IMR-90 (cell line): ENCODE data around the gene INSYN2A.

Experiments
- BHLHE40 ChIP-seq: fragments of 150-350 bp; IDR thresholded peaks from 2 replicates; pipeline ENCODE4 v1.6.1; 2016; ENCODE audit warnings: mild to moderate bottlenecking, low read depth, low read length
- CHD1 ChIP-seq: IDR thresholded peaks from 2 replicates; pipeline ENCODE4 v1.6.1; 2012; ENCODE audit warnings: low read depth, low read length, improper control_type of control experiment
- MAZ ChIP-seq: IDR thresholded peaks from 2 replicates; pipeline ENCODE4 v1.6.1; 2012; ENCODE audit warnings: low read depth, mild to moderate bottlenecking, low read length, improper control_type of control experiment, moderate library complexity, borderline replicate concordance
- MXI1 ChIP-seq: IDR thresholded peaks from 2 replicates; pipeline ENCODE4 v1.6.1; 2012; ENCODE audit warnings: low read depth, mild to moderate bottlenecking, low read length, moderate library complexity, borderline replicate concordance
- NFE2L2 ChIP-seq: fragments of 150-350 bp; IDR thresholded peaks from 2 replicates; pipeline ENCODE4 v1.6.1; 2016; ENCODE audit warnings: low read depth, mild to moderate bottlenecking, low read length
- POLR2A ChIP-seq: IDR thresholded peaks from 2 replicates; pipeline ENCODE4 v1.6.1; 2012; ENCODE audit warnings: mild to moderate bottlenecking, low read depth, low read length
- RAD21 ChIP-seq: IDR thresholded peaks from 2 replicates; pipeline ENCODE4 v1.6.1; 2012; ENCODE audit warnings: low read length, improper control_type of control experiment
- RCOR1 ChIP-seq: IDR thresholded peaks from 2 replicates; pipeline ENCODE4 v1.6.1; 2012; ENCODE audit warnings: mild to moderate bottlenecking, low read length, improper control_type of control experiment; ENCODE audit not compliant: insufficient replicate concordance
- RFX5 ChIP-seq: IDR thresholded peaks from 2 replicates; pipeline ENCODE4 v1.8.0; 2012; ENCODE audit warnings: low read depth, mild to moderate bottlenecking, low read length, moderate library complexity
- TF ChIP-seq, protein P1 (sequence below): conservative IDR thresholded peaks from 2 replicates; pipeline ENCODE4 v1.5.1; 2012; ENCODE audit warnings: mild to moderate bottlenecking, low read depth, low read length, improper control_type of control experiment
- TF ChIP-seq, protein P2 (sequence below): fragments of 150-350 bp; IDR thresholded peaks from 2 replicates; pipeline ENCODE4 v1.6.1; 2016; ENCODE audit warnings: low read depth, mild to moderate bottlenecking, low read length, moderate library complexity, borderline replicate concordance

DNA sequence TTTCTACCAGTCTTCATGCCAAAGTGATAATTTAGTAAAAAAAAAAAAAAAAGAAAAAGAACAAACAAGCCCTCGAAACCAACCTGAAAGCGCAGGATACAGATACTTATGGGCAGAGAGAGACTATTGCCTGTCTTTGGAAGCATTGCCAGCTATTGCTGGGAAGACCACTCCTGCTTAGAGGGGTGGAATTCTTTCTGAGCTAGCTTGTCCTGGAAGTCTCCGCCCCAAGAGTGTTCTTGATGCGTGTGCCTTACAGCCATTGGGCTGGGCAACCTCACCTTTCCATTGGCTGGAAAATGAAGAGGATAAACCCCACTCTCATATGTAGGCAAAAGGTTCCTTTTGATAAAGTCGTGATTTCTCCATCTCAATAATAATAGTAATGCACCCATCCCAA lies 19.9 kb upstream of the INSYN2A start:
- TF ChIP-seq, protein P1, sequence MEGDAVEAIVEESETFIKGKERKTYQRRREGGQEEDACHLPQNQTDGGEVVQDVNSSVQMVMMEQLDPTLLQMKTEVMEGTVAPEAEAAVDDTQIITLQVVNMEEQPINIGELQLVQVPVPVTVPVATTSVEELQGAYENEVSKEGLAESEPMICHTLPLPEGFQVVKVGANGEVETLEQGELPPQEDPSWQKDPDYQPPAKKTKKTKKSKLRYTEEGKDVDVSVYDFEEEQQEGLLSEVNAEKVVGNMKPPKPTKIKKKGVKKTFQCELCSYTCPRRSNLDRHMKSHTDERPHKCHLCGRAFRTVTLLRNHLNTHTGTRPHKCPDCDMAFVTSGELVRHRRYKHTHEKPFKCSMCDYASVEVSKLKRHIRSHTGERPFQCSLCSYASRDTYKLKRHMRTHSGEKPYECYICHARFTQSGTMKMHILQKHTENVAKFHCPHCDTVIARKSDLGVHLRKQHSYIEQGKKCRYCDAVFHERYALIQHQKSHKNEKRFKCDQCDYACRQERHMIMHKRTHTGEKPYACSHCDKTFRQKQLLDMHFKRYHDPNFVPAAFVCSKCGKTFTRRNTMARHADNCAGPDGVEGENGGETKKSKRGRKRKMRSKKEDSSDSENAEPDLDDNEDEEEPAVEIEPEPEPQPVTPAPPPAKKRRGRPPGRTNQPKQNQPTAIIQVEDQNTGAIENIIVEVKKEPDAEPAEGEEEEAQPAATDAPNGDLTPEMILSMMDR, result no peak
- TF ChIP-seq RFX5, result no peak
- TF ChIP-seq CHD1, result no peak
- TF ChIP-seq NFE2L2, result no peak
- no peak for TF ChIP-seq MXI1
- TF ChIP-seq POLR2A, result no peak
- no peak for TF ChIP-seq MAZ
- no peak for TF ChIP-seq RCOR1
- no peak for TF ChIP-seq RAD21
- no peak for TF ChIP-seq BHLHE40
- TF ChIP-seq, protein P2, sequence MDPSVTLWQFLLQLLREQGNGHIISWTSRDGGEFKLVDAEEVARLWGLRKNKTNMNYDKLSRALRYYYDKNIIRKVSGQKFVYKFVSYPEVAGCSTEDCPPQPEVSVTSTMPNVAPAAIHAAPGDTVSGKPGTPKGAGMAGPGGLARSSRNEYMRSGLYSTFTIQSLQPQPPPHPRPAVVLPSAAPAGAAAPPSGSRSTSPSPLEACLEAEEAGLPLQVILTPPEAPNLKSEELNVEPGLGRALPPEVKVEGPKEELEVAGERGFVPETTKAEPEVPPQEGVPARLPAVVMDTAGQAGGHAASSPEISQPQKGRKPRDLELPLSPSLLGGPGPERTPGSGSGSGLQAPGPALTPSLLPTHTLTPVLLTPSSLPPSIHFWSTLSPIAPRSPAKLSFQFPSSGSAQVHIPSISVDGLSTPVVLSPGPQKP, result no peak
